ENCODE data around the gene TSC22D2.
A peak's percentile ranks its signal among the peaks of the same experiment; 100 is the strongest.

The TSC22D2 gene

DNA sequence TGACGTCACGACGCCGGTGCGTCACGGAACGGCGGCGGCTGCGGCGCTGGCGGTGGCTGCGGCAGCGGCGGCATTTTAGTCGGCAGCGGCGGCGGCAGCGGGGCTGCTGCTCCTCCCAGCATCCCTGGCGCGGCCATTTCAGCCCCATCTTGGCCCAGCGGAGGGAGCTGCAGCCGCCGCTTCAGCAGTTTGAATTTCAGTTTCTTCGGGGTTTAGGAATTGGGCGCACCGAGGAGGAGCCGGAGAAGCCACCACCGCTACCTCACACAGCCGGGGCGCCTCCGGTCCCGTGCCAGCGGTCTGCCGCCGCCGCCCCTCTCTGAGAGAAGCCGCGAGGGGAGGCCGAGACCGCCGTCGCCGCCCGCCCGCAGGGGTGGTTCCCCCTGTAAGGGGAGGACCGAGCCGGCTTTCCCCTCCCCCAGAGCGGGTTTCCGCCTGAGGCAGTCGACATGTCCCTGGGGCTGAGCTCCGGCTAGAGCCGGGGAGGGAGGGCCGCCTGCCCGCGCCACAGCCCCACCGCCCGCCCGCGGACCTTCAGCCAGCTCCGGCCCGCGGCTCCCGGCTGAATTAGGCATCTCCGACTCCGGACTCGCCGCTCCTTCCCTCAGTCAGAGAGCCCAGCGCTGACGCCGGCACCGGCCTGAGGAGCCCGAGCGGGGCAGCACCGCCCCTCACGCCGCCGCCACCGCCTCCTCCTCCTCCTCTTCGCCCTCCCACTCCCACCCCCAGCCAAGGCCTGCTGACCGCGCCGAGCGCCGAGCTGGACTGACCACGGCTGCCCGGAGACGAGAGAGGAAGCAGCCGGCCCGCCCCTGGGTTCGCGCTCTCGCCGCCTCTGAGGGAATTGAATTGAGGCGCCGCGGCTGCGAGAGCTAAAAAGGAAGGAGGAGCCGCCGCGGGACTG is at the start of gene TSC22D2:
TSS of gene TSC22D2 (plus strand) at position 78 of the 904 bp plus-strand sequence. CDS start 1,053 bp downstream, outside the sequence.
- Histone ChIP-seq H4K20me1 (ENCODE audit: control insufficient read depth, insufficient read depth, low read depth, low read length) (peaks cover 31% of the 10 kb centered on the region), H3F3A (ENCODE audit: control insufficient read depth, insufficient read depth) (no peaks in the 10 kb centered on the region; the same call in 1 of the 2 replicates), H3K27me3 (ENCODE audit: control insufficient read depth, low read length) (no peaks in the 10 kb centered on the region), H3K4me1 (ENCODE audit: control insufficient read depth, low read length) (peaks cover 21% of the 10 kb centered on the region), H3K79me2 (ENCODE audit: control insufficient read depth, low read length) (peaks cover 48% of the 10 kb centered on the region), H3K9me3 (ENCODE audit: control insufficient read depth, insufficient read depth, low read length) (no peaks in the 10 kb centered on the region), H3K36me3 (ENCODE audit: control insufficient read depth, low read length) (peaks cover 43% of the 10 kb centered on the region), H3K9me2 (replicated peaks; ENCODE audit: control insufficient read depth, low read length) (no peaks in the 10 kb centered on the region), H3K4me2 (ENCODE audit: low read length) (peak within 1 kb of the TSS; percentile 87), H3K27ac (ENCODE audit: low read depth, low read length) (peak within 1 kb of the TSS; percentile 94), H3K4me3 (ENCODE audit: low read length) (peak within 1 kb of the TSS; percentile 98)
- TF ChIP-seq CTCF (IDR thresholded peaks at IDR 0.05; ENCODE audit: low read depth, low read length, poor library complexity, severe bottlenecking) (no peak), EZH2phosphoT487 (IDR thresholded peaks at IDR 0.05; ENCODE audit: borderline replicate concordance, low read length) (no peak)

DNA sequence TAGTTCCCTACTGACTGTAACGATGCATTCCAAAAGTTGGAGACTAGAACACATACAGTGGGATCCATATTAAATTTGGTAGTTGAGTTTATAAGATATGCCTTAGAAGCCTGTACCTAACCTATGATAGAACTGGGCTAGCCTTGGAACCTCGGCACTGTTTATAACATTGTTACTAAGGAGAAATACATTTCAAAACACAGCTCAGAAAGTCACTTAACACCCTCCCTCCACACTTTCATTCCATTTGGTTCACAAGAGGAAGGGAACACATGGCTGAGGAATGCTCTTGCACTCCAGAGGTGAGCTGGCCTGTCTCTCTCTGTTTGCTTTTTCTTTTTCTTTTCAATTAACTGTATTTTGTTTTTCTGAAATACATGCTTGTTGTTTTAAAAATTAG is 48.7 kb upstream of the TSC22D2 start:
- no peaks in the 10 kb centered on the region for H3F3A ChIP-seq (ENCODE audit: control insufficient read depth, insufficient read depth)
- no peaks in the 10 kb centered on the region for H3K9me3 ChIP-seq (ENCODE audit: control insufficient read depth, insufficient read depth, low read length)
- H3K4me1 ChIP-seq (ENCODE audit: control insufficient read depth, low read length): peaks cover 7% of the 10 kb centered on the region; the same call in 1 of the 2 replicates
- no peaks in the 10 kb centered on the region for H3K36me3 ChIP-seq (ENCODE audit: control insufficient read depth, low read length)
- no peaks in the 10 kb centered on the region for H3K79me2 ChIP-seq (ENCODE audit: control insufficient read depth, low read length)
- no peak overlapping the region for H3K4me3 ChIP-seq (ENCODE audit: low read length)
- no peak for TF ChIP-seq EZH2phosphoT487 (IDR thresholded peaks at IDR 0.05; ENCODE audit: borderline replicate concordance, low read length)
- TF ChIP-seq CTCF (IDR thresholded peaks at IDR 0.05; ENCODE audit: low read depth, low read length, poor library complexity, severe bottlenecking): no peak
- H3K27me3 ChIP-seq (ENCODE audit: control insufficient read depth, low read length): no peaks in the 10 kb centered on the region
- H3K4me2 ChIP-seq (ENCODE audit: low read length): no peak overlapping the region
- H3K27ac ChIP-seq (ENCODE audit: low read depth, low read length): no peak overlapping the region
- H4K20me1 ChIP-seq (ENCODE audit: control insufficient read depth, insufficient read depth, low read depth, low read length): no peaks in the 10 kb centered on the region
- H3K9me2 ChIP-seq (replicated peaks; ENCODE audit: control insufficient read depth, low read length): no peaks in the 10 kb centered on the region

- H3K27me3 ChIP-seq (ENCODE audit: control insufficient read depth, low read length): no peaks in the 10 kb centered on the region
- no peaks in the 10 kb centered on the region for H3K9me3 ChIP-seq (ENCODE audit: control insufficient read depth, insufficient read depth, low read length)
- H3F3A ChIP-seq (ENCODE audit: control insufficient read depth, insufficient read depth): no peaks in the 10 kb centered on the region
- no peak overlapping the region for H3K4me3 ChIP-seq (ENCODE audit: low read length)
- H4K20me1 ChIP-seq (ENCODE audit: control insufficient read depth, insufficient read depth, low read depth, low read length): no peaks in the 10 kb centered on the region
- peaks cover 7% of the 10 kb centered on the region; the same call in 1 of the 2 replicates for H3K4me1 ChIP-seq (ENCODE audit: control insufficient read depth, low read length)
- H3K9me2 ChIP-seq (replicated peaks; ENCODE audit: control insufficient read depth, low read length): no peaks in the 10 kb centered on the region
- H3K79me2 ChIP-seq (ENCODE audit: control insufficient read depth, low read length): no peaks in the 10 kb centered on the region
- H3K27ac ChIP-seq (ENCODE audit: low read depth, low read length): no peak overlapping the region
- TF ChIP-seq CTCF (IDR thresholded peaks at IDR 0.05; ENCODE audit: low read depth, low read length, poor library complexity, severe bottlenecking): no peak
- TF ChIP-seq EZH2phosphoT487 (IDR thresholded peaks at IDR 0.05; ENCODE audit: borderline replicate concordance, low read length): no peak
- no peaks in the 10 kb centered on the region for H3K36me3 ChIP-seq (ENCODE audit: control insufficient read depth, low read length)
- no peak overlapping the region for H3K4me2 ChIP-seq (ENCODE audit: low read length)
These were observed 47.1 kb upstream of the TSC22D2 start for GRCh38 chr3:150360966-150361365.

Measured in DOHH2 (cell line).